Heart right ventricle (tissue), 16 donors: ENCODE data around the gene MYH16. TPM values are rescaled to one million over a fixed set of nuclear protein-coding genes. Genes with fewer than 3 reads are reported as not detected.
A peak's percentile ranks its signal among the peaks of the same experiment; 100 is the strongest.

Experiments
- ATAC-seq, 8 donors: fragments of 200-7000 bp; cut with Tn5 transposase; one replicate each; pipeline ENCODE4 v1.9.1; 2020; ENCODE audit warnings: mild to moderate bottlenecking in 8 of 8, moderate library complexity in 8 of 8, moderate number of reproducible peaks in 1 of 8
- DNase-seq, 2 donors: peaks; one replicate each; pipeline ENCODE4 v3.0.0-alpha.2; 2020
- H3K27ac ChIP-seq, 10 donors: fragments of 200-600 bp; sonication (generic) in 2 of 10; one replicate each; pipeline versions ENCODE4 v1.5.0 to v1.8.0; 2020 to 2022; ENCODE audit warnings: mild to moderate bottlenecking in 3 of 10
- H3K27me3 ChIP-seq, 7 donors: fragments of 200-600 bp; one replicate each; pipeline ENCODE4 v1.8.0; 2021 to 2022; ENCODE audit warnings: mild to moderate bottlenecking in 2 of 7
- H3K36me3 ChIP-seq, 9 donors: fragments of 200-600 bp; sonication (generic) in 1 of 9; one replicate each; pipeline versions ENCODE4 v1.5.0 to v1.8.0; 2020 to 2022; ENCODE audit warnings: mild to moderate bottlenecking in 2 of 9
- H3K4me1 ChIP-seq, 9 donors: fragments of 200-600 bp; sonication (generic) in 1 of 9; one replicate each; pipeline versions ENCODE4 v1.5.0 to v1.8.0; 2020 to 2022; ENCODE audit warnings: mild to moderate bottlenecking in 4 of 9
- H3K4me3 ChIP-seq, 10 donors: fragments of 200-600 bp; sonication (generic) in 2 of 10; one replicate each; pipeline versions ENCODE4 v1.5.0 to v1.8.0; 2020 to 2022; ENCODE audit warnings: mild to moderate bottlenecking in 7 of 10, moderate library complexity in 2 of 10
- H3K9me3 ChIP-seq, 11 donors: fragments of 200-600 bp in 10 of 11; sonication (generic) in 2 of 11; one replicate each; pipeline versions ENCODE4 v1.5.0 to v1.8.0; 2013 to 2022; ENCODE audit warnings: mild to moderate bottlenecking in 2 of 11, control low read depth in 1 of 11, moderate library complexity in 1 of 11
- CTCF ChIP-seq, 9 donors: fragments of 200-600 bp; sonication (generic) in 2 of 9; IDR thresholded peaks; one replicate each; pipeline versions ENCODE4 v1.5.0 to v1.8.0; 2021 to 2022; ENCODE audit warnings: antibody characterized with exemption in 9 of 9, mild to moderate bottlenecking in 5 of 9, moderate library complexity in 1 of 9
- WGBS, 2 donors: extraction: QIAGEN DNeasy Blood & Tissue Kit; methylation state at CpG; one replicate each; pipeline ENCODE4 v1.1.7; 2013; ENCODE audit warnings: inconsistent platforms in 1 of 2; 5-methylcytosine and 5-hydroxymethylcytosine counted together
- intact Hi-C, 10 donors: fragments of 100-400 bp; cut with DNase I; formaldehyde crosslinking; loops; one replicate each; pipeline versions ENCODE4 v1.11.1 to v1.14.2; 2022
- polyA plus RNA-seq, 2 donors: library from polyadenylated mRNA; stranded (reverse); fragments of 200-250 nt; gene quantifications; one replicate each; pipeline ENCODE4 v1.2.3, GENCODE V29; 2013
- total RNA-seq, 10 donors: library from RNA; stranded (reverse); fragmentation: NEBNext Ultra II Directional in 3 of 10; extraction: Animal tissue kit (Norgen Biotek cat#: 25700) in 3 of 10; gene quantifications; one replicate each; pipeline versions ENCODE4 v1.2.1 to v1.2.4, GENCODE V29; 2021 to 2023
- donor health status: Arrhythmogenic right ventricular cardiomyopathy.
- donor health status: ischemic (EF 13 %, LVEDD 7.1; RV severe dilation, severe dysfunction).
- donor health status: healthy with polysubstance abuse.
- donor health status: DM: no; HTN: yes; CAD: no.
- donor health status: DM: no; HTN: no; CAD: no.
- donor health status: ischemic (EF 25% LVEDD 6.9; RV normal size, moderate dysfunction).
- donor health status: ischemic (EF 25% LVEDD 5.7; RV mildly dilated, moderate dysfunction).
- donor health status: healthy.
- donor health status: DM: yes; HTN: yes; CAD: no.
- donor health status: Ischemic cardiomyopathy.
- donor health status: ischemic (EF 35%, LVEDD 5.7; RV mildly dilated, moderate dysfunction).
- donor health status: nonischemic (EF 11% LVEDD 7.7; RV severe dilation, severe dysfunction).
- donor health status: DM: yes; HTN: yes; CAD: no.
- donor health status: PGD.
- donor health status: ischemic (EF 29% LVEDD 5.4; RV normal size, mild dysfunction).
- donor health status: nonischemic (EF 23%, LVEDD 6.1; RV moderate dilation, normal function).

Gene MYH16
- total and polyA plus RNA-seq, 12 donors = not detected

- Histone ChIP-seq H3K27me3 (no peaks in the 10 kb centered on the region), H3K27ac (no peak overlapping the region), H3K4me3 (no peak overlapping the region), H3K9me3 (no peaks in the 10 kb centered on the region), H3K36me3 (no peaks in the 10 kb centered on the region), H3K4me1 (no peaks in the 10 kb centered on the region)
- no peak for DNase-seq
- ATAC-seq = peak in 1 of 8 donors; percentile 42
- 76 to 80% methylated on average over 10 of the region's 10 CpGs for WGBS, 2 donors
- intact Hi-C loops = no loop called here
- TF ChIP-seq CTCF (IDR thresholded peaks at IDR 0.05) = no peak
Measured at GRCh38 chr7:99290980-99291607, 18.5 kb downstream of the MYH16 start.

GRCh38 chr7:99292127-99292526 is 19.5 kb downstream of the MYH16 start:
- ATAC-seq (no peak), DNase-seq (no peak)
- Histone ChIP-seq H3K36me3 (no peaks in the 10 kb centered on the region), H3K4me3 (no peak overlapping the region), H3K27me3 (no peaks in the 10 kb centered on the region), H3K9me3 (no peaks in the 10 kb centered on the region), H3K4me1 (no peaks in the 10 kb centered on the region), H3K27ac (no peak overlapping the region)
- WGBS, 2 donors = 92% methylated on average over 14 of the region's 14 CpGs
- intact Hi-C loops = no loop called here
- no peak for TF ChIP-seq CTCF (IDR thresholded peaks at IDR 0.05)

- no peaks in the 10 kb centered on the region for H3K36me3 ChIP-seq
- WGBS, 2 donors = 92 to 94% methylated on average over 1 of the region's 1 CpG
- no peaks in the 10 kb centered on the region for H3K4me1 ChIP-seq
- no peaks in the 10 kb centered on the region for H3K9me3 ChIP-seq
- intact Hi-C loops = no loop called here
- DNase-seq (no peak), ATAC-seq (no peak)
- TF ChIP-seq CTCF (IDR thresholded peaks at IDR 0.05) = no peak
- H3K4me3 ChIP-seq = no peak overlapping the region
- no peak overlapping the region for H3K27ac ChIP-seq
- no peaks in the 10 kb centered on the region for H3K27me3 ChIP-seq
Measured at GRCh38 chr7:99293167-99293566, 20.5 kb downstream of the MYH16 start.

GRCh38 chr7:99293650-99294049 is 21.0 kb downstream of the MYH16 start:
- Histone ChIP-seq H3K4me1 (no peaks in the 10 kb centered on the region), H3K27me3 (no peaks in the 10 kb centered on the region), H3K36me3 (no peaks in the 10 kb centered on the region), H3K9me3 (no peaks in the 10 kb centered on the region), H3K4me3 (no peak overlapping the region), H3K27ac (no peak overlapping the region)
- TF ChIP-seq CTCF (IDR thresholded peaks at IDR 0.05) = no peak
- DNase-seq = no peak
- 82 to 83% methylated on average over 4 of the region's 4 CpGs for WGBS, 2 donors
- intact Hi-C loops = no loop called here
- ATAC-seq = no peak
